Nephron (organoid): ENCODE measurements around the gene PIERCE2.

ENCODE experiments used
- H3K27ac Mint-ChIP-seq, 3 experiments: 2 replicates each; pipeline ENCODE4 v1.8.0; 2020; ENCODE audit warnings: mixed read lengths in 3 of 3, mild to moderate bottlenecking in 2 of 3, moderate library complexity in 1 of 3
- H3K27me3 Mint-ChIP-seq: 2 replicates; pipeline ENCODE4 v1.8.0; 2021; ENCODE audit warnings: low read depth, mild to moderate bottlenecking, moderate library complexity, mixed read lengths
- H3K36me3 Mint-ChIP-seq: 2 replicates; pipeline ENCODE4 v1.8.0; 2020; ENCODE audit warnings: low read depth, mixed read lengths
- H3K4me1 Mint-ChIP-seq: 2 replicates; pipeline ENCODE4 v1.8.0; 2020; ENCODE audit warnings: mixed read lengths
- H3K4me3 Mint-ChIP-seq, 3 experiments: 2 replicates each; pipeline ENCODE4 v1.8.0; 2020; ENCODE audit warnings: mild to moderate bottlenecking in 3 of 3, mixed read lengths in 3 of 3, moderate library complexity in 2 of 3
- H3K9me3 Mint-ChIP-seq: 2 replicates; pipeline ENCODE4 v1.8.0; 2020; ENCODE audit warnings: mixed read lengths
- CTCF ChIP-seq, 3 experiments: fragments of 200-600 bp; sonication (generic); IDR thresholded peaks; one replicate each; pipeline ENCODE4 v1.5.0; 2021; ENCODE audit warnings: antibody characterized with exemption in 3 of 3; ENCODE audit not compliant: unreplicated experiment in 3 of 3

PIERCE2 gene

GRCh38 chr15:55457401-55458022 is 49.2 kb downstream of the PIERCE2 start:
- no peaks in the 10 kb centered on the region for H3K27me3 Mint-ChIP-seq
- no peaks in the 10 kb centered on the region for H3K4me1 Mint-ChIP-seq
- peaks cover 57% of the 10 kb centered on the region for H3K36me3 Mint-ChIP-seq
- TF ChIP-seq CTCF (IDR thresholded peaks at IDR 0.05; ENCODE audit: unreplicated experiment in 3 of 3): no peak
- H3K9me3 Mint-ChIP-seq: peaks cover 39% of the 10 kb centered on the region
- no peak overlapping the region for H3K27ac Mint-ChIP-seq
- H3K4me3 Mint-ChIP-seq: no peak overlapping the region

GRCh38 chr15:55461447-55461846 is 53.2 kb downstream of the PIERCE2 start:
- peaks cover 56% of the 10 kb centered on the region for H3K9me3 Mint-ChIP-seq
- no peak overlapping the region for H3K4me3 Mint-ChIP-seq
- no peaks in the 10 kb centered on the region for H3K27me3 Mint-ChIP-seq
- H3K4me1 Mint-ChIP-seq: no peaks in the 10 kb centered on the region
- TF ChIP-seq CTCF (IDR thresholded peaks at IDR 0.05; ENCODE audit: unreplicated experiment in 3 of 3): no peak
- no peak overlapping the region for H3K27ac Mint-ChIP-seq
- peaks cover 78% of the 10 kb centered on the region for H3K36me3 Mint-ChIP-seq

- Mint-ChIP-seq H3K27ac (no peak overlapping the region), H3K9me3 (peaks cover 11% of the 10 kb centered on the region), H3K27me3 (no peaks in the 10 kb centered on the region), H3K4me3 (no peak overlapping the region), H3K36me3 (peaks cover 28% of the 10 kb centered on the region), H3K4me1 (no peaks in the 10 kb centered on the region)
- TF ChIP-seq CTCF (IDR thresholded peaks at IDR 0.05; ENCODE audit: unreplicated experiment in 3 of 3): no peak
These were observed 60.0 kb downstream of the PIERCE2 start for GRCh38 chr15:55468321-55468720.
